Brain microvascular endothelial cell (primary cell): ENCODE results near the gene HSPA6.
"Not testable (repeated sequence)": the region's sequence is repeated elsewhere in the genome, so short reads cannot be mapped to it uniquely, and the experiment has no call there.

Source experiments
- DNase-seq: peaks from one replicate; pipeline ENCODE4 v3.0.0-alpha.2; 2020
- H3K27ac ChIP-seq: fragments of 250-450 bp; sonication (Bioruptor Pico); 2 replicates; pipeline ENCODE4 v1.5.1; 2020; ENCODE audit warnings: mild to moderate bottlenecking, moderate library complexity
- H3K27me3 ChIP-seq: fragments of 250-450 bp; sonication (Bioruptor Pico); replicated peaks from 2 replicates; pipeline ENCODE4 v1.5.1; 2020; ENCODE audit warnings: mild to moderate bottlenecking
- H3K36me3 ChIP-seq: fragments of 250-450 bp; sonication (Bioruptor Pico); replicated peaks from 2 replicates; pipeline ENCODE4 v1.5.1; 2020; ENCODE audit warnings: mild to moderate bottlenecking
- H3K4me3 ChIP-seq: 2 replicates; pipeline ENCODE4 v1.5.1; 2011; ENCODE audit warnings: low read depth, mild to moderate bottlenecking, control low read depth, low read length, moderate library complexity
- in situ Hi-C: cut with HindIII; loops from 2 replicates; pipeline ENCODE4 v1.10.0; 2017; ENCODE audit warnings: low sequenced_read_pairs, low pct_ligation_motif_present
- TF ChIP-seq, protein P1 (sequence below): IDR thresholded peaks from 2 replicates; pipeline ENCODE4 v1.5.1; 2011; ENCODE audit warnings: low read depth, mild to moderate bottlenecking, moderate library complexity, low read length, control low read depth, inconsistent platforms; ENCODE audit errors: missing control alignments

The HSPA6 gene

DNA sequence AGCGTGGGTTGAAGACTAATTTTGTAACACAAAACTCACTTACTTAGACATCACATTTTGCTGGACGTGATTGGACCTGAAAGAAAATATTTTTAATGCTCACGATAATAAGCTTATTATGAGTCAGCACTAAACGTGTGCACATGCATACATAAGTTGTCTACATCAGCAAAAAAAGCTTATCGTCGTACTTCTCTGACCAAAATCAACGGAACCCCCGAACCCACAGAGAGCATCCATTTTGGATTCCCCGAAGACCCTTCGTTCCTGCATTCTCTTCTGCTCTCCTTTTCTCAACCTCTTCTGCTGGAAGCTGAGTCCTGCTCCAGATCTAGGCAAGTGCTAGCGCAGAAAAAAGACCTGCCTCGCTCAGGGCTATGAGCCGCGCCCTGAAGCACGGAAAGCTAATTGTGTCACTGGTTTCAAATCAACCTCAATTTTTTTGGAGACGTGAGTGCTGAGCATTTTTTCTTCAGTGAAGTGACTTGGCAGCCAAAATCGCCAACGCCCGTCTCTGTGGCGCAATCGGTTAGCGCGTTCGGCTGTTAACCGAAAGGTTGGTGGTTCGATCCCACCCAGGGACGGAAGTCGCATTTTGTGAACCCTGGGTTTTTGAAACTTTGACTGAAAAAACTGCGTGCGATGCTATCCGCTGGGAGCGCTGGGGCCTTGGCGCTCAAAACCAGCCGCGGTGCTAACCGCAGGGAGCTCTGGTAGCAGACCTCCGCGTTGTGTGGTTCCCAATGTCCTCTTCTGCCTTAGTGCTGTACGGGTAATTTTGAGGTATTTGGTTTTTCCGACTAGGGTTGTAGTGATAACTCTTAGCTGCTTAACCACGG lies 15.6 kb downstream of the HSPA6 start:
- in situ Hi-C loops, result not testable (repeated sequence)

DNA sequence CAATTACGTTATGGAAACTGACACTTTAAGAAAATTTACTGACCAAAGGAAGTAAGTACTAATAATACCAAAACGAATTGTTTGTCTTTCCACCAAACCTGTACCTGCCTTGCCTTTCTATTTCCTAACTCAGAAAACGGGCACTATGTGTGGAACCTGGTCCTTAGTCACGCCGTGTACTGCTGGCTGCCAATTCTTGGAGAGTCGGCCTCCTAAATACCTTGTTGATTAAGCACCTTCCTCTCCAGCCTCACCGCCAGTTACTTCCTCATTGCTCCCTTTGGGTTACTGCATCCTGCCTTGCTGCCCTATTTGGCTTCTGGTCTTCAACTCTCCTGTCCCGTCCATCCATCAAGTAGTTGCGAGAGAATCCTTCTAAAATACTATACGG lies 16.2 kb downstream of the HSPA6 start:
- H3K27ac ChIP-seq, H3K36me3 ChIP-seq, DNase-seq, H3K27me3 ChIP-seq, H3K4me3 ChIP-seq, in situ Hi-C loops: not testable (repeated sequence)

More for the DNA sequence above, 15.6 kb downstream of the HSPA6 start:
- DNase-seq, result peak; percentile 86
- peak overlapping the region; percentile 75 for H3K4me3 ChIP-seq
- not testable (repeated sequence) for H3K36me3 ChIP-seq, H3K27me3 ChIP-seq
- TF ChIP-seq, protein P1, sequence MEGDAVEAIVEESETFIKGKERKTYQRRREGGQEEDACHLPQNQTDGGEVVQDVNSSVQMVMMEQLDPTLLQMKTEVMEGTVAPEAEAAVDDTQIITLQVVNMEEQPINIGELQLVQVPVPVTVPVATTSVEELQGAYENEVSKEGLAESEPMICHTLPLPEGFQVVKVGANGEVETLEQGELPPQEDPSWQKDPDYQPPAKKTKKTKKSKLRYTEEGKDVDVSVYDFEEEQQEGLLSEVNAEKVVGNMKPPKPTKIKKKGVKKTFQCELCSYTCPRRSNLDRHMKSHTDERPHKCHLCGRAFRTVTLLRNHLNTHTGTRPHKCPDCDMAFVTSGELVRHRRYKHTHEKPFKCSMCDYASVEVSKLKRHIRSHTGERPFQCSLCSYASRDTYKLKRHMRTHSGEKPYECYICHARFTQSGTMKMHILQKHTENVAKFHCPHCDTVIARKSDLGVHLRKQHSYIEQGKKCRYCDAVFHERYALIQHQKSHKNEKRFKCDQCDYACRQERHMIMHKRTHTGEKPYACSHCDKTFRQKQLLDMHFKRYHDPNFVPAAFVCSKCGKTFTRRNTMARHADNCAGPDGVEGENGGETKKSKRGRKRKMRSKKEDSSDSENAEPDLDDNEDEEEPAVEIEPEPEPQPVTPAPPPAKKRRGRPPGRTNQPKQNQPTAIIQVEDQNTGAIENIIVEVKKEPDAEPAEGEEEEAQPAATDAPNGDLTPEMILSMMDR, result peak; percentile 17
- H3K27ac ChIP-seq, result peak overlapping the region; percentile 31

DNA sequence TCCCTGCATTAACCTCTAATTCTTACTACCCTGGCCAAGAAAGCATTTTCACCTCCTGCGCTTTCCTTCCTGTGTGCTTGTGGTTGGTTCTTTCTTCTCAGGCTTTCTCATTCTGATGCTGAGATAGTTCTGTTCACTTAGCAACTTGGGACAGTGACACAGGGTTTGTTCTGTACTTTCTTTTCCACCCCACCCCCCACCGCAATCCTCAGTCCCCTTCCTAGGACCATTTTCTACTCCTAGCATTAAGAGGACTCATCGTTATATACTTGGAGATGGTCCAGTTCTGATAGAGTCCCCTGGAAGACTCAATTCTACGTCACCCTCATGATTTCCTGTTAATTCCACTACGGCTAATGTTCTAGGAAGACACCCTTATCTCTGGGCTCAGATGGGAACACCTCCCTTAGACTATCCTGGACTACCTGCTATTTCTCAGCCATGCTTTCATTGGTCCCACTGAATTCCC lies 17.8 kb downstream of the HSPA6 start:
- H3K27ac ChIP-seq, DNase-seq, H3K27me3 ChIP-seq, in situ Hi-C loops, H3K36me3 ChIP-seq, H3K4me3 ChIP-seq: not testable (repeated sequence)

DNA sequence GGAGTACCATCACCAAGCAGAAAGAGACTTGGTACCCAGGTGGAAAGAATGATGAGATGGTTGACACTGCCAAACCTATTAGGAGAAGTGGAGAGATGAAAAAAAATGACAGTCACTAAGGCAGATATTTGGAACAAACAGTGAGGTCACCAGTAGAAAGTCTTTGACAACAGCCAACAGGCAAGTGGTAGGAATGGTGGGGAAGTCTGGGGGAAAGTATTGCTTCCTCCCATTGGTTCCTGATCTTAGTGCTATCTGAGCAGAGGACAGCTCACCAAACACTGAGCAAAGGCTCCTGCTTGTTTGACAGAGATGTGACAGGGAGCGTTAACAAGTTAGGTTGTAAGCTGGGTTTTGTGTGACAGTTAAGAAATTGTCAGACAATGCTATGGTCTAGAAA lies 18.8 kb downstream of the HSPA6 start:
- H3K36me3 ChIP-seq, in situ Hi-C loops, H3K27me3 ChIP-seq, H3K27ac ChIP-seq, H3K4me3 ChIP-seq, DNase-seq: not testable (repeated sequence)

DNA sequence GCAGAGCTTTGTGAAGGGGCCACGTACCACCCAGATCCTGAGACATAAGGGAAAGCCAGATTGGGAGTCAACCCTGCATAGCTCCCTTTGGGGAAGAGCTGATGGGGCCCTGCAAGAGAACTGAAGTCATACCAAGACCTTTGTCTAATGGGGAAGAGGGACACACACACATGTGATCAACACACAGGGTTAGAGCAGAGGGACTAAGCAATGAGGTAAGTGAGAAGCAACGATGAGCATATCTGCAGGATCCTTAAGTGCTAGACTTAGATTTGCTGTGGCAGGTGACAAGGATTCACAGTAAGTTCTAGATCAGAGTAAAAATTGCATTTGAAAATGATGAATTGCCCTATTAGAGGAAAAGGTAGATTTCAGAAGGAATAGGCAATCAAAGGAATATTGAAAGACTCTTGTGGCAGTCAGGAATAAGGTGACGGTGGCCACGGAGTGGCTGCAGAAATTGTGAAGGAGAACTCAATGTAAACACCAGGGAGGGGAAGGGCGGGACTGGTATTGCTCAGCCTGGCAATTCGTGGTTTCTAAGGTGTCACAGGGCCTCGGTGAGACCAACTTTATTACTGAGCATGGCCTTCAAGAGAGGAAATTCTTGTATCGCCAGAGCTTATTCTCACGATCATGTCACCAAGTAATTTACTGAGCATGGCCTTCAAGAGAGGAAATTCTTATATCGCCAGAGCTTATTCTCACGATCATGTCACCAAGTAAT lies 20.8 kb downstream of the HSPA6 start:
- DNase-seq, H3K36me3 ChIP-seq, H3K4me3 ChIP-seq, H3K27me3 ChIP-seq, in situ Hi-C loops, H3K27ac ChIP-seq: not testable (repeated sequence)

DNA sequence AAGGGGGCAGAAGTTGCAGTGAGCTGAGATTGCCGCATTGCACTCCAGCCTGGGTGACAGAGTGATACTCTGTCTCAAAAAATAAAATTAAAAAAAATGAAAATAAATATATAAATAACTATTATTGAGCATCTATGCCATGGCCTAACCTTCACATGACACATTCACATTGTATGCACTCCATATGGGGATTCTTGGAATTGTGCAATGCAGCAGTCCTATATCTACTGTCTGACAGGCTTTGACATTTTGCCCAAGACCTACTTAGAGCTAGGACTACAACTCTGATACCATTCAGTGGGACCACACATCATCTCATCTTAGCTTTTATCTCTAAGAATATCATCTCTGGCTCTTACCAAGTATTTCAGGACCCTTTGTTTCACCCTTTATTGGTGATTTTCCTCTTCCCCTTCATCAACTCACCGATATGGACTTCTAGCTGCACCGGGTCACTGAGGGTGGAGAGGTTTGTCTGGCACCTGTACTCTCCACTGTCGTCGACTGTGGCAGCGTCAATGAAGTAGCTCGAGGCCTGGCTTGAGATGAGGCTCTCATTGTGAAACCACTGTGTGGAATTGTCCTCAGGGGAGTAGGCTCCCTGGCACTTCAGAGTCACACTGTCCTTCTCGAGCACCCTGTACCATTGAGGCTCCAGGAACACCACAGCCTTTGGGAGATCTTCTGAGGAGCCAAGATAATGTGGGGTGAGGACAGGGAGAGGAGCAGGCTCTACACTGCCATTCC lies 23.8 kb downstream of the HSPA6 start:
- H3K4me3 ChIP-seq, DNase-seq, in situ Hi-C loops, H3K36me3 ChIP-seq, H3K27ac ChIP-seq, H3K27me3 ChIP-seq: not testable (repeated sequence)

DNA sequence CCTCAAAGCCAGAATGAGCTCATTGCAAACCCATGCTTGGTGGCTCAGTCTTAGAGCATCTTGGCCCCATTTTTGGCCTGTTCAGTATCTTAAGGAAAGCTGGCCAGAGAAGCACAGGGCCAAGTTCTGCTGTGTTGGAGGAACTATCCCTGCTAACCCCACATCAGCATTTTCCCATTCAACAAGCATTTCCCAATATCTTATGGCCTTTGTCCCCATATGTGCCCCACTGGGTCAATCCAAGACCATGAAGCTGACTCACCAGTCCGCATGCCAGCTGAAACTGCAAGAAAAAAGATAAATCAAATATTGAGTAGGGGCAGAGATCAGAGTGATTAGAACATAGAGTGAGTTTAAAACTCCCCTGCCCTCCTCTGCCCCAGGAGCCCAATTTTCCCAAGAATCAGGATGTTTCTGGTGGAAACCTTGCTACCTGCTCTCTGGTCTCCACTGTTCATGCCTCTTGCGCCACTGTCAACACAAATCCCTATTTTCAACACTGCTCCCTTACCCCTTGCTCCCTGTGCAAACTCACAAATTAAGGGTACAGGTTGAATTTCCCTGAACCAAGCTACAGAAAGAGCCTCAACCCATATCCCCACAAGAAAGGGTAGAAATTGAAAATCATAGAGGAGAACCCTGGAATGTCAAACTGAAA lies 24.5 kb downstream of the HSPA6 start:
- H3K36me3 ChIP-seq, in situ Hi-C loops, DNase-seq, H3K27ac ChIP-seq, H3K27me3 ChIP-seq, H3K4me3 ChIP-seq: not testable (repeated sequence)

DNA sequence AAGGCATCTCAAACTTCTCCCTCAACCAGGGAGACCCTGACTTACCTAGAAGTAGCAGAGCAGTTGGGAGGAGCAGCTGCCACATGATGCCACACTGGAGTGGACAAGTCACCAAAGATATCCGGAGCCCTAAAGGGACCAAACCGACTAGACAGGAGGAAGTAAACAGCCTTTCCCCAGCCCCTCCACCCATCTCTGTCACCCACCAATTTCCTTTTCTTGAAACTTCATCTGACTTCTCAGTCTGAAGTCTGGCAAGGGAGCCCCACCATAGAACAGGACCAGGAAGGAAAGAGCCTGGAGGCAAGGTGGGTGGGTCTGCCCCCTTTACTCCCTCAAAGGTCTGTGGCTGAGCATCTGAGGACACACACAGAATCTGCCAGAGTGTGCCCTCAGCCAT lies 25.3 kb downstream of the HSPA6 start, which contains the start of gene FCGR3A:
Gene FCGR3A, minus strand, starts transcription at position 167 of the 400 bp plus-strand sequence. Its CDS starts 82 bp downstream, at position 85.
- no peak for DNase-seq
- in situ Hi-C loops, result no loop called here
- TF ChIP-seq, protein P1, result no peak
- Histone ChIP-seq H3K27ac (no peak within 1 kb of the TSS), H3K36me3 (no peaks in the 10 kb centered on the region), H3K27me3 (no peaks in the 10 kb centered on the region), H3K4me3 (no peak within 1 kb of the TSS)

DNA sequence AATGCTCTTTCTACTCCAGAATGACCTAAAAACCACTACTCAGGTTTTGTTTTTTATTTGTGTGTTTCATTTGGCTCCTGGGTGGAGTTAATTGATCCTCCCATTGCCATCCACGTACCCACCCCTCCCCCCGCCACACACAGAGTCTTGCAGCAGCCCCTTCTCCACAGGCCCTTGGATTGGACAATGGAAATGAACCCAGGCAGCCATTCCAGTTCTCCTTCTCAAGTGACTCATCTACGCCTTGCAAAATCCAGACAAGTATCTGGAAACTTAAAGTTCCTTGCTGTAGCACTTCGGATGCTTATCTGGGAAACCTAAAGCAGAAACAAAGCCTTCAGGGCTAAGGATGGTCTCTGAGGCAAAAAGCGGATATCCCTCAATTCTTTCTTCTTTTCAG lies 26.6 kb downstream of the HSPA6 start:
- H3K27me3 ChIP-seq, H3K36me3 ChIP-seq, DNase-seq, H3K4me3 ChIP-seq, in situ Hi-C loops, H3K27ac ChIP-seq: not testable (repeated sequence)

DNA sequence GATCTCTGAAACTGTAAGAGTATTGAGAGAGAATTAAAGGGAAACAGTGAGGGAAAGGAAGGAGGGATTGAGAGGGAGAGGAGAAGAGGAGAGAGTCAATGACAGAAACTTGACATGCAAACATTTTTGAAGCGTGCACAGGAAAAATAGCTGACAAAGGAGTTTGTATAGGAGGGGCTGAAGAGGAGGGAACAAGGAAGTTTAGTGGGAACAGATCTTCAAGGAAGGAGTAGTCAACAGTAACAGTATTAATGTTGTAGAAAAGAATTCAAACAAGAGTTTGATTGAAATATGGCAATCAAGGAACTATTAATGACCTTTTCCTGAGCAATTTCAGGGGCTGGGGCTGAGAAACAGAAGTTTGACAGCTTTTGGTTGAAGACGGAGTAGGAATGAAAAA lies 29.3 kb downstream of the HSPA6 start:
- DNase-seq, H3K4me3 ChIP-seq, in situ Hi-C loops, H3K27ac ChIP-seq, H3K27me3 ChIP-seq, H3K36me3 ChIP-seq: not testable (repeated sequence)

DNA sequence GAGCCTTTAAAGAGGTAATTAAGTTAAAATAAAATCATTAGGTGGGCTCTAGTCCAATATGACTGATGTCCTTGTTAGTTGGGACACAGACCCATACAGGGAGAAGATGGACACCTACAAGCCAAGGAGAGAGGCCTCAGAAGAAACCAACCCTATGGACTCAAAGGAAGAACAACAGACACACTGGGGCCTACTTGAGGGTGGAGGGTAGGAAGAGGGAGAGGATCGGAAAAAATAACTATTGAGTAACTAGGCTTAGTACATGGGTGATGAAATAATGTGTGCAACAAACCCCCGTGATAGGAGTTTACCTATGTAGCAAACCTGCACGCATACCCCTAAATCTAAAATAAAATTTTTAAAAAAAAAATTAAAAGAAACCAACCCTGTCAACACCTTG lies 30.0 kb downstream of the HSPA6 start:
- DNase-seq, in situ Hi-C loops, H3K36me3 ChIP-seq, H3K27ac ChIP-seq, H3K27me3 ChIP-seq, H3K4me3 ChIP-seq: not testable (repeated sequence)
